ENCODE data around the gene SQSTM1. TPM values are rescaled to one million over a fixed set of nuclear protein-coding genes. Genes with fewer than 3 reads are reported as not detected.

Gene SQSTM1
- total and polyA plus RNA-seq, 9 of the 15 experiments (the other 6 are each of a cell fraction or from before 2014, with no cell fraction given): 5.6 to 148 (median 64.0) TPM

DNA sequence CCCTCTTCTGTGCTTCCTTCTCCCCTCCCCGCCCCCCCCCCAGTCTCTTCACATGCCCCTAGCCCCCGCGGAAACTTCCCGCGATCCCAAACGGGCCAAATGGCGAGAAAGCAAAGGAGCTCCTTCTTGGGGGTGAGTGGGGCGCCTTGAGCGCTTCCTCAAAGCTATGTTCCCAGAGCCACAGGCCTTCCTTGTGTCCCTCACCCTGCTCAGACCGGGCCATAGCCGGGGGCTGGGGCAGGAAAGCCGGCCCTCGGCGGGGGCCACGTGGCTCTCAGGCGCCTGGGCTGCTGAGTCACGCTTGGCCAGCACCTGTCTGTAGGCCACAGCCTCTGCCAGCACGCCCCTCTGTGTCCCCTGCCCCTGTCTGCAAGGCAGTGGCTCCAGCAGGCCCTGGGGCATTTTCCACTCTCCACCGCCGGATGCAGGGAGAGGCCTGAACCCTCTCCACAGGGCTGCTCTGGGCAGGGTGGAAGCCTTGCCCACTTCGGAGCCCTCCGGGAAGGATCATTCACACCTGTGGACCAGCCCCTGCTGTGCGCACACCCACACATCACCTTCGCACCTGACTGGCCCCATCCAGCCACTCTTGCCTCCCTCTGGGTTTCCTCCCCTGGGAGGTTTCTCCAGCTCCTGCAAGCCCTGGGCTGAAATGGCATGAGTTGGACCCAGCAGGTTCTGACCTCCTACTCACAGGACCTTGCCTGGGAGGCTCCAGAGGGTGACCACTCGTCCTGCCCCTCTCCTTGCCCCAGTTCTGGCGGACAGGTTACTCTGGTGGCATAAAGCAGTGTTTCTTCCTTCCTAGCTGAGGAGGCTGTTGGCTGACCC lies 1.2 kb upstream of the SQSTM1 start (continued):
- TF ChIP-seq PHB (CRISPR knock-in tag; IDR thresholded peaks at IDR 0.05): no peak
- TF ChIP-seq, protein P1, sequence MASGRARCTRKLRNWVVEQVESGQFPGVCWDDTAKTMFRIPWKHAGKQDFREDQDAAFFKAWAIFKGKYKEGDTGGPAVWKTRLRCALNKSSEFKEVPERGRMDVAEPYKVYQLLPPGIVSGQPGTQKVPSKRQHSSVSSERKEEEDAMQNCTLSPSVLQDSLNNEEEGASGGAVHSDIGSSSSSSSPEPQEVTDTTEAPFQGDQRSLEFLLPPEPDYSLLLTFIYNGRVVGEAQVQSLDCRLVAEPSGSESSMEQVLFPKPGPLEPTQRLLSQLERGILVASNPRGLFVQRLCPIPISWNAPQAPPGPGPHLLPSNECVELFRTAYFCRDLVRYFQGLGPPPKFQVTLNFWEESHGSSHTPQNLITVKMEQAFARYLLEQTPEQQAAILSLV (tag; IDR thresholded peaks at IDR 0.05): peak; percentile 56; the same call in 1 of the 2 replicates
- peak; percentile 6; the same call in 1 of the 2 replicates for TF ChIP-seq RB1 (IDR thresholded peaks at IDR 0.05; ENCODE audit: low read depth)
- TF ChIP-seq ZBTB7A (IDR thresholded peaks at IDR 0.05; ENCODE audit: borderline replicate concordance, control insufficient read depth, low read depth, low read length): peak; percentile 53; the same call in 1 of the 2 replicates
- TF ChIP-seq, protein P2, sequence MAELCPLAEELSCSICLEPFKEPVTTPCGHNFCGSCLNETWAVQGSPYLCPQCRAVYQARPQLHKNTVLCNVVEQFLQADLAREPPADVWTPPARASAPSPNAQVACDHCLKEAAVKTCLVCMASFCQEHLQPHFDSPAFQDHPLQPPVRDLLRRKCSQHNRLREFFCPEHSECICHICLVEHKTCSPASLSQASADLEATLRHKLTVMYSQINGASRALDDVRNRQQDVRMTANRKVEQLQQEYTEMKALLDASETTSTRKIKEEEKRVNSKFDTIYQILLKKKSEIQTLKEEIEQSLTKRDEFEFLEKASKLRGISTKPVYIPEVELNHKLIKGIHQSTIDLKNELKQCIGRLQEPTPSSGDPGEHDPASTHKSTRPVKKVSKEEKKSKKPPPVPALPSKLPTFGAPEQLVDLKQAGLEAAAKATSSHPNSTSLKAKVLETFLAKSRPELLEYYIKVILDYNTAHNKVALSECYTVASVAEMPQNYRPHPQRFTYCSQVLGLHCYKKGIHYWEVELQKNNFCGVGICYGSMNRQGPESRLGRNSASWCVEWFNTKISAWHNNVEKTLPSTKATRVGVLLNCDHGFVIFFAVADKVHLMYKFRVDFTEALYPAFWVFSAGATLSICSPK (IDR thresholded peaks at IDR 0.05; ENCODE audit: borderline replicate concordance): no peak
- peak; percentile 88 for TF ChIP-seq ZNF311 (CRISPR knock-in tag; IDR thresholded peaks at IDR 0.05)
- peak; percentile 89 for TF ChIP-seq CXXC5 (CRISPR knock-in tag; IDR thresholded peaks at IDR 0.05)
- peak; percentile 55; the same call in 1 of the 2 replicates for TF ChIP-seq ZFP1 (CRISPR knock-in tag; IDR thresholded peaks at IDR 0.05)
- TF ChIP-seq, protein P3, sequence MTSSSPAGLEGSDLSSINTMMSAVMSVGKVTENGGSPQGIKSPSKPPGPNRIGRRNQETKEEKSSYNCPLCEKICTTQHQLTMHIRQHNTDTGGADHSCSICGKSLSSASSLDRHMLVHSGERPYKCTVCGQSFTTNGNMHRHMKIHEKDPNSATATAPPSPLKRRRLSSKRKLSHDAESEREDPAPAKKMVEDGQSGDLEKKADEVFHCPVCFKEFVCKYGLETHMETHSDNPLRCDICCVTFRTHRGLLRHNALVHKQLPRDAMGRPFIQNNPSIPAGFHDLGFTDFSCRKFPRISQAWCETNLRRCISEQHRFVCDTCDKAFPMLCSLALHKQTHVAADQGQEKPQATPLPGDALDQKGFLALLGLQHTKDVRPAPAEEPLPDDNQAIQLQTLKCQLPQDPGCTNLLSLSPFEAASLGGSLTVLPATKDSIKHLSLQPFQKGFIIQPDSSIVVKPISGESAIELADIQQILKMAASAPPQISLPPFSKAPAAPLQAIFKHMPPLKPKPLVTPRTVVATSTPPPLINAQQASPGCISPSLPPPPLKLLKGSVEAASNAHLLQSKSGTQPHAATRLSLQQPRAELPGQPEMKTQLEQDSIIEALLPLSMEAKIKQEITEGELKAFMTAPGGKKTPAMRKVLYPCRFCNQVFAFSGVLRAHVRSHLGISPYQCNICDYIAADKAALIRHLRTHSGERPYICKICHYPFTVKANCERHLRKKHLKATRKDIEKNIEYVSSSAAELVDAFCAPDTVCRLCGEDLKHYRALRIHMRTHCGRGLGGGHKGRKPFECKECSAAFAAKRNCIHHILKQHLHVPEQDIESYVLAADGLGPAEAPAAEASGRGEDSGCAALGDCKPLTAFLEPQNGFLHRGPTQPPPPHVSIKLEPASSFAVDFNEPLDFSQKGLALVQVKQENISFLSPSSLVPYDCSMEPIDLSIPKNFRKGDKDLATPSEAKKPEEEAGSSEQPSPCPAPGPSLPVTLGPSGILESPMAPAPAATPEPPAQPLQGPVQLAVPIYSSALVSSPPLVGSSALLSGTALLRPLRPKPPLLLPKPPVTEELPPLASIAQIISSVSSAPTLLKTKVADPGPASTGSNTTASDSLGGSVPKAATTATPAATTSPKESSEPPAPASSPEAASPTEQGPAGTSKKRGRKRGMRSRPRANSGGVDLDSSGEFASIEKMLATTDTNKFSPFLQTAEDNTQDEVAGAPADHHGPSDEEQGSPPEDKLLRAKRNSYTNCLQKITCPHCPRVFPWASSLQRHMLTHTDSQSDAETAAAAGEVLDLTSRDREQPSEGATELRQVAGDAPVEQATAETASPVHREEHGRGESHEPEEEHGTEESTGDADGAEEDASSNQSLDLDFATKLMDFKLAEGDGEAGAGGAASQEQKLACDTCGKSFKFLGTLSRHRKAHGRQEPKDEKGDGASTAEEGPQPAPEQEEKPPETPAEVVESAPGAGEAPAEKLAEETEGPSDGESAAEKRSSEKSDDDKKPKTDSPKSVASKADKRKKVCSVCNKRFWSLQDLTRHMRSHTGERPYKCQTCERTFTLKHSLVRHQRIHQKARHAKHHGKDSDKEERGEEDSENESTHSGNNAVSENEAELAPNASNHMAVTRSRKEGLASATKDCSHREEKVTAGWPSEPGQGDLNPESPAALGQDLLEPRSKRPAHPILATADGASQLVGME (CRISPR knock-in tag; IDR thresholded peaks at IDR 0.05): peak; percentile 95
- TF ChIP-seq ZNF79 (CRISPR knock-in tag; IDR thresholded peaks at IDR 0.05; ENCODE audit: low read depth): peak; percentile 82
- 0 out of 2 replicates have a peak, but pooled peaks have one; percentile 61 for TF ChIP-seq NFRKB (IDR thresholded peaks at IDR 0.05; ENCODE audit: low read depth)
- TF ChIP-seq ZNF584 (CRISPR knock-in tag; IDR thresholded peaks at IDR 0.05; ENCODE audit: low read depth): peak; percentile 89
- TF ChIP-seq NBN (IDR thresholded peaks at IDR 0.05; ENCODE audit: low read depth): no peak
- TF ChIP-seq CTBP1 (IDR thresholded peaks at IDR 0.05; ENCODE audit: borderline replicate concordance): peak; percentile 2; the same call in 1 of the 2 replicates
- peak; percentile 91 for TF ChIP-seq ZNF668 (CRISPR knock-in tag; IDR thresholded peaks at IDR 0.05)
- TF ChIP-seq PHTF2 (CRISPR knock-in tag; IDR thresholded peaks at IDR 0.05): peak; percentile 76; the same call in 1 of the 2 replicates
- TF ChIP-seq HIVEP1 (CRISPR knock-in tag; IDR thresholded peaks at IDR 0.05): peak; percentile 84
- TF ChIP-seq, protein P4, sequence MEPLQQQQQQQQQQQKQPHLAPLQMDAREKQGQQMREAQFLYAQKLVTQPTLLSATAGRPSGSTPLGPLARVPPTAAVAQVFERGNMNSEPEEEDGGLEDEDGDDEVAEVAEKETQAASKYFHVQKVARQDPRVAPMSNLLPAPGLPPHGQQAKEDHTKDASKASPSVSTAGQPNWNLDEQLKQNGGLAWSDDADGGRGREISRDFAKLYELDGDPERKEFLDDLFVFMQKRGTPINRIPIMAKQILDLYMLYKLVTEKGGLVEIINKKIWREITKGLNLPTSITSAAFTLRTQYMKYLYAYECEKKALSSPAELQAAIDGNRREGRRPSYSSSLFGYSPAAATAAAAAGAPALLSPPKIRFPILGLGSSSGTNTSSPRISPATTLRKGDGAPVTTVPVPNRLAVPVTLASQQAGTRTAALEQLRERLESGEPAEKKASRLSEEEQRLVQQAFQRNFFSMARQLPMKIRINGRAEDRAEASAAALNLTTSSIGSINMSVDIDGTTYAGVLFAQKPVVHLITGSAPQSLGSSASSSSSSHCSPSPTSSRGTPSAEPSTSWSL (CRISPR knock-in tag; IDR thresholded peaks at IDR 0.05; ENCODE audit: borderline replicate concordance): peak; percentile 96

All from K562 (cell line).